Sigmoid colon (tissue), 7 donors: ENCODE results near the gene NUDT9. TPM values are rescaled to one million over a fixed set of nuclear protein-coding genes. Genes with fewer than 3 reads are reported as not detected.

Experiments used
- DNase-seq: peaks from one replicate; pipeline ENCODE4 v3.0.0-alpha.2; 2019
- H3K27ac ChIP-seq, 4 donors: fragments of 200-600 bp; sonication (generic); one replicate each; pipeline ENCODE4 v1.5.1; 2016 to 2019; ENCODE audit warnings: mild to moderate bottlenecking in 1 of 4
- H3K27me3 ChIP-seq, 3 donors: fragments of 200-600 bp; sonication (generic); one replicate each; pipeline ENCODE4 v1.5.1; 2019; ENCODE audit warnings: mild to moderate bottlenecking in 1 of 3
- H3K36me3 ChIP-seq, 4 donors: fragments of 200-600 bp; sonication (generic); one replicate each; pipeline ENCODE4 v1.5.1; 2016 to 2019
- H3K4me1 ChIP-seq, 4 donors: fragments of 200-600 bp; sonication (generic); one replicate each; pipeline ENCODE4 v1.5.1; 2017 to 2019
- H3K4me3 ChIP-seq, 4 donors: fragments of 200-600 bp; sonication (generic); one replicate each; pipeline ENCODE4 v1.5.1; 2017 to 2019; ENCODE audit warnings: mild to moderate bottlenecking in 2 of 4, moderate library complexity in 1 of 4
- H3K9me3 ChIP-seq, 4 donors: fragments of 200-600 bp in 3 of 4; sonication (generic) in 3 of 4; one replicate each; pipeline versions ENCODE4 v1.5.1 to v1.6.1; 2013 to 2019
- EP300 ChIP-seq, 4 donors: sonication (generic); formaldehyde crosslinking; IDR thresholded peaks; one replicate each; pipeline ENCODE4 v1.6.1; 2017; ENCODE audit warnings: antibody characterized with exemption in 4 of 4
- POLR2A ChIP-seq, 2 donors: fragments of 450-650 bp; IDR thresholded peaks; one replicate each; pipeline ENCODE4 v1.6.1; 2016; ENCODE audit warnings: antibody characterized with exemption in 2 of 2, mild to moderate bottlenecking in 2 of 2, moderate library complexity in 2 of 2
- POLR2AphosphoS5 ChIP-seq, 4 donors: sonication (generic); formaldehyde crosslinking; IDR thresholded peaks; one replicate each; pipeline ENCODE4 v1.6.1; 2017; ENCODE audit warnings: antibody characterized with exemption in 4 of 4
- WGBS, 2 donors: extraction: QIAGEN DNeasy Blood & Tissue Kit; methylation state at CpG; one replicate each; pipeline ENCODE4 v1.1.7; 2013; 5-methylcytosine and 5-hydroxymethylcytosine counted together
- intact Hi-C: fragments of 100-400 bp; cut with DNase I; formaldehyde crosslinking; loops from one replicate; pipeline ENCODE4 v1.15.1; 2023
- polyA plus RNA-seq, 3 donors: library from polyadenylated mRNA; stranded (reverse); fragments of 200-250 nt; gene quantifications; one replicate each; pipeline ENCODE4 v1.2.3, GENCODE V29; 2013
- total RNA-seq, 4 donors: library from RNA; depleted of rRNA; stranded (reverse); fragments of >200 nt; gene quantifications; one replicate each; pipeline ENCODE4 v1.1.0, GENCODE V29; 2016
- TF ChIP-seq, protein P1 (sequence below), 4 experiments: fragments of 450-650 bp in 3 of 4; fragments of 200-600 bp in 1 of 4; IDR thresholded peaks; one replicate each; pipeline ENCODE4 v1.5.1; 2016 to 2019; ENCODE audit warnings: antibody characterized with exemption in 4 of 4, mild to moderate bottlenecking in 3 of 4, moderate library complexity in 2 of 4
- donor health status: healthy with polysubstance abuse.
- donor health status: Bipolar disorder and iron deficiency.
- donor health status: healthy.

NUDT9 gene, protein sequence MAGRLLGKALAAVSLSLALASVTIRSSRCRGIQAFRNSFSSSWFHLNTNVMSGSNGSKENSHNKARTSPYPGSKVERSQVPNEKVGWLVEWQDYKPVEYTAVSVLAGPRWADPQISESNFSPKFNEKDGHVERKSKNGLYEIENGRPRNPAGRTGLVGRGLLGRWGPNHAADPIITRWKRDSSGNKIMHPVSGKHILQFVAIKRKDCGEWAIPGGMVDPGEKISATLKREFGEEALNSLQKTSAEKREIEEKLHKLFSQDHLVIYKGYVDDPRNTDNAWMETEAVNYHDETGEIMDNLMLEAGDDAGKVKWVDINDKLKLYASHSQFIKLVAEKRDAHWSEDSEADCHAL
- total RNA-seq (10 to 100 TPM; 12.4 to 25.2 (median 22.7) TPM), polyA plus RNA-seq (10 to 100 TPM; 27.0 to 53.1 (median 33.5) TPM)

DNA sequence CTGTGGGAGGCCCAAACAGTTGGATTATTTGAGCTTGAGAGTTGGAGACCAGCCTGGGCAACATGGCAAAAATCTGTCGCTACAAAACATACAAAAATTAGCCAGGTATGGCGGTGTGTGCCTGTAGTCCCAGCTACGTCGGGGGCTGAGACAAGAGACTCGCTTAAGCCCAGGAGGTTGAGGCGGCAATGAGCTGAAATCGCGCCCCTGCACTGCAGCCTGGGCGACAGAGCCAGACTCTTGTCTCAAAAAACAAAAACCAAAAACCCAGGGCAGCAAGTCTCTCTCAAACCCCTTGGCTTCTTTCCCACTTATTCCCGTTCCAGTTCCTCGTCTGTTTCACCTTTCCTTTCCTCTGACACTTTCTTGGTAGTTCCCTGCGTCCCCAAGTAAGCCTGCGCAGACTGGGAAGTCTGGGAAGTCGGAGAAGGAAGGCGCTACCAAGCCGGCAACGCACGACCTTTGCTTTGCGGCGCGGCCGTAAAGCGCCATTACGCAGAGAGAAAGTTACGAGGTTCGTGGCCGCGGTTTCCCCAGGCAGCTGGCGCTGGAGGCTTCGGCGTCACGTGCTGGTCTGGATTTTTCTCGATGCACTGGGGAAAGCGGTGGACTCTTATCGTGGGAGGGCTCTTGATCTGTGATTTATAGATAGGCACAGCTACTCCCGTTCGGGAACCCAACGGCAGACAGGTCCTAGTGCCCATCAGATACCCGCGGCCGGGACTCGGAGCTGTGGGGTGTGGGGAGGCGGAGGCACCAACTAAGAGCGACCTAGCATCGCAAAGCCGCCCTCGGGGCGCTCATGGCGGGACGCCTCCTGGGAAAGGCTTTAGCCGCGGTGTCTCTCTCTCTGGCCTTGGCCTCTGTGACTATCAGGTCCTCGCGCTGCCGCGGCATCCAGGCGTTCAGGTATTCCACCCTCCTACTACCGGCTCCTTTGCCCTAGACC lies at the start of gene NUDT9:
Gene NUDT9 (plus strand): TSS at position 470 of the 949 bp plus-strand sequence. CDS start 333 bp downstream, at position 803.
- 1% methylated on average over 58 of the region's 58 CpGs for WGBS, 2 donors
- Histone ChIP-seq H3K9me3 (no peaks in the 10 kb centered on the region), H3K4me3 (peak within 1 kb of the TSS; percentile 67 to 91 (median 74)), H3K36me3 (no peaks in the 10 kb centered on the region), H3K27ac (peak within 1 kb of the TSS; percentile 85 to 95 (median 91)), H3K27me3 (no peaks in the 10 kb centered on the region), H3K4me1 (peaks cover 0 to 31% (median 27%) of the 10 kb centered on the region in 4 donors)
- DNase-seq: peak; percentile 97
- intact Hi-C loops: loop anchor here (1.0 to 10.0 kb wide), 4 partner anchors 31 to 120 kb away; partner anchors contain the start of gene HSD17B11
- TF ChIP-seq POLR2AphosphoS5 (IDR thresholded peaks at IDR 0.05): peak; percentile 94 to 96 (median 95)
- TF ChIP-seq, protein P1, sequence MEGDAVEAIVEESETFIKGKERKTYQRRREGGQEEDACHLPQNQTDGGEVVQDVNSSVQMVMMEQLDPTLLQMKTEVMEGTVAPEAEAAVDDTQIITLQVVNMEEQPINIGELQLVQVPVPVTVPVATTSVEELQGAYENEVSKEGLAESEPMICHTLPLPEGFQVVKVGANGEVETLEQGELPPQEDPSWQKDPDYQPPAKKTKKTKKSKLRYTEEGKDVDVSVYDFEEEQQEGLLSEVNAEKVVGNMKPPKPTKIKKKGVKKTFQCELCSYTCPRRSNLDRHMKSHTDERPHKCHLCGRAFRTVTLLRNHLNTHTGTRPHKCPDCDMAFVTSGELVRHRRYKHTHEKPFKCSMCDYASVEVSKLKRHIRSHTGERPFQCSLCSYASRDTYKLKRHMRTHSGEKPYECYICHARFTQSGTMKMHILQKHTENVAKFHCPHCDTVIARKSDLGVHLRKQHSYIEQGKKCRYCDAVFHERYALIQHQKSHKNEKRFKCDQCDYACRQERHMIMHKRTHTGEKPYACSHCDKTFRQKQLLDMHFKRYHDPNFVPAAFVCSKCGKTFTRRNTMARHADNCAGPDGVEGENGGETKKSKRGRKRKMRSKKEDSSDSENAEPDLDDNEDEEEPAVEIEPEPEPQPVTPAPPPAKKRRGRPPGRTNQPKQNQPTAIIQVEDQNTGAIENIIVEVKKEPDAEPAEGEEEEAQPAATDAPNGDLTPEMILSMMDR (IDR thresholded peaks at IDR 0.05): no peak
- peak; percentile 83 to 86 for TF ChIP-seq POLR2A (IDR thresholded peaks at IDR 0.05)
- TF ChIP-seq EP300 (IDR thresholded peaks at IDR 0.05): peak in 1 of 4 donors; percentile 82

DNA sequence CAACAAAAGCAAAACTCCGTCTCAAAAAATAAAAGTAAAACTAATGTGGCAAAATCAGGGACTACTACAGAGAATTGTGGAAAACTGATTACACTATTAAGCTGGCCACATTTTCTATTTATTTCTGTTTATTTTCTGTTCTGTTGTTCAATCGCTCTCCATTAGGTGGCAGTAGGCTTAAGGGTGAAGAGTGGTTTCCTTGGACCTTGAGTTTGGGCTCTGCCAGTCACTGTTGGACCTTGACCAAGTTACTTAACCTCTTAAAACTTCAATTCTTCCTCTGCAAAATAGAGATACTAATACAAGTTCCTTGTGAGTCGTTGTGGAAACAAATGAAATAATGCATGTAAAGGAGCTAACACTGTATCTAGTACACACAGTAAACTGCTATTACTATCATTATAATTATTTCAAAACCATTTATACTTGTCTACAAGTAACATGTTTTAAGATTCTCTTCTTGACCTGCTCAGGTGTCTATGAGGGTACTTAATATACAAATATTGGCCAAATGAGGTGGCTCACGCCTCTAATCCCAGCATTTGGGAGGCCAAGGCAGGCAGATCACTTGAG lies 46.6 kb upstream of the NUDT9 start:
- intact Hi-C loops: loop anchor here (1.0 to 10.0 kb wide), 3 partner anchors 49 to 471 kb away; partner anchors contain the start of gene NUDT9
- H3K4me1 ChIP-seq: peaks cover 0 to 8% (median 5%) of the 10 kb centered on the region in 4 donors
- DNase-seq: peak; percentile 76
- no peaks in the 10 kb centered on the region for H3K9me3 ChIP-seq
- H3K36me3 ChIP-seq: peaks cover 5 to 53% (median 24%) of the 10 kb centered on the region in 4 donors
- H3K27ac ChIP-seq: peak overlapping the region in 2 of 4 donors; percentile 8 to 58
- TF ChIP-seq EP300 (IDR thresholded peaks at IDR 0.05) (no peak), POLR2A (IDR thresholded peaks at IDR 0.05) (no peak), POLR2AphosphoS5 (IDR thresholded peaks at IDR 0.05) (peak; percentile 18 to 48 (median 29))
- TF ChIP-seq, protein P1 (IDR thresholded peaks at IDR 0.05): peak; percentile 67 to 79 (median 75)
- WGBS, 2 donors: 40 to 53% methylated on average over 4 of the region's 4 CpGs
- no peaks in the 10 kb centered on the region for H3K27me3 ChIP-seq
- H3K4me3 ChIP-seq: no peak overlapping the region

DNA sequence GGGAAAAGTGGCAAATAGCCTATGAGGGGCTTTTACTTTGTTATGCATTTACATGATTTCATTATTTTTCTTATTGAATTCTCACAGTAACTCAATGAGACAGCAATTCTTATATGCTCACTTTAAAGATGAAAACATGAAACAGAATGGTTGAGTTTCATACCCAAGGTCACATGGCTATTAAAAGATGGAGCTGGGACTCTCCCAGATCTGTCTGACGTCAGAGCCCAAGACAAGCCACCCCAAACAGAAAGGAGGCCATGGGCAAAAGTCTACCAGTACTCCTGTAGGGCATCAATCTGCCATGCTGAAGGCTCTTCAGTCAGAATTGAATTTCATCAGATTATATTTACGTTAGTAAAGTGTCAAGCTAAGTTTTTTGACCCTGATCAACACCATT lies 44.6 kb upstream of the NUDT9 start:
- Histone ChIP-seq H3K27ac (no peak overlapping the region), H3K4me3 (no peak overlapping the region), H3K9me3 (no peaks in the 10 kb centered on the region), H3K36me3 (peaks cover 0 to 44% (median 13%) of the 10 kb centered on the region in 4 donors), H3K4me1 (peaks cover 0 to 14% (median 6%) of the 10 kb centered on the region in 4 donors), H3K27me3 (no peaks in the 10 kb centered on the region)
- no peak for TF ChIP-seq POLR2A (IDR thresholded peaks at IDR 0.05)
- TF ChIP-seq POLR2AphosphoS5 (IDR thresholded peaks at IDR 0.05): no peak
- no peak for DNase-seq
- WGBS, 2 donors: 62 to 81% methylated on average over 2 of the region's 2 CpGs
- intact Hi-C loops: loop anchor here (5.0 to 10.0 kb wide), 2 partner anchors 47 to 469 kb away; partner anchors contain the start of gene NUDT9

DNA sequence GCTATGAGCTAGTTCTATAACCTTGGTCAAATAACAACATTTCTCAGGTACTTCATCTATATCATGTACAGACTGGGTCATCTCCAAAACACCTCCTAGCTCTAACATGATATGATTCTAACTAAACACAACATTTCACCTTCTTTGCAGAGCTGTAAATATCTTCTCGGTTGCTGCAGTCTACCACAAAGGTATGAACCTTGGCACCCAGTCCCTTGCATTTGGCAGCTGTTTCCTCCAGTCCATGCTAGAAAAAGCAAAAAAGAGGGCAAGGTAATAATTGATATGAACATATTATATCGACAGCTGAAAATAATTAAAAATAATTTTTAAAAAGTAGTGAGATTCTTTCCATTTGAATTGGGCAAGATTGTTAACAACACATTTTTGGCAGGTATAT lies 40.3 kb upstream of the NUDT9 start:
- no peak overlapping the region for H3K27ac ChIP-seq
- WGBS, 2 donors: 56 to 58% methylated on average over 2 of the region's 2 CpGs
- no peaks in the 10 kb centered on the region for H3K27me3 ChIP-seq
- peaks cover 0 to 19% (median 2%) of the 10 kb centered on the region in 4 donors for H3K36me3 ChIP-seq
- intact Hi-C loops: no loop called here
- no peak overlapping the region for H3K4me3 ChIP-seq
- no peak for DNase-seq
- H3K9me3 ChIP-seq: no peaks in the 10 kb centered on the region
- peaks cover 0 to 14% (median 0%) of the 10 kb centered on the region in 4 donors for H3K4me1 ChIP-seq
- TF ChIP-seq EP300 (IDR thresholded peaks at IDR 0.05) (no peak), POLR2A (IDR thresholded peaks at IDR 0.05) (no peak), POLR2AphosphoS5 (IDR thresholded peaks at IDR 0.05) (no peak)
- TF ChIP-seq, protein P1 (IDR thresholded peaks at IDR 0.05): no peak
